H1 (cell line): Measurements from ENCODE around the gene CHST4.

Experiments
- CTCF ChIP-seq, 3 experiments: IDR thresholded peaks; 1 replicate in 2 of 3; 2 replicates in 1 of 3; pipeline versions ENCODE4 v1.5.1 to v1.6.1; 2011; ENCODE audit warnings: low read length in 3 of 3, mild to moderate bottlenecking in 3 of 3, inconsistent platforms in 2 of 3, low read depth in 1 of 3, moderate library complexity in 1 of 3; ENCODE audit not compliant: insufficient read depth in 1 of 3; ENCODE audit errors: control extremely low read depth in 1 of 3
- EP300 ChIP-seq, 2 experiments: IDR thresholded peaks; 1 replicate in 1 of 2; 2 replicates in 1 of 2; pipeline ENCODE4 v1.6.1; 2011 to 2012; ENCODE audit warnings: low read depth in 2 of 2, low read length in 2 of 2, mild to moderate bottlenecking in 2 of 2, borderline replicate concordance in 1 of 2, inconsistent platforms in 1 of 2, moderate library complexity in 1 of 2
- POLR2AphosphoS5 ChIP-seq: IDR thresholded peaks from 2 replicates; pipeline ENCODE4 v1.6.1; 2011; ENCODE audit warnings: low read depth, low read length
- YY1 ChIP-seq: IDR thresholded peaks from 2 replicates; pipeline ENCODE4 v1.6.1; 2011; ENCODE audit warnings: low read depth, mild to moderate bottlenecking, low read length

- TF ChIP-seq CTCF (IDR thresholded peaks at IDR 0.05; ENCODE audit: control extremely low read depth in 1 of 3, insufficient read depth in 1 of 3, low read depth in 1 of 3, low read length in 3 of 3) (peak; percentile 5 to 64 (median 57)), EP300 (IDR thresholded peaks at IDR 0.05; ENCODE audit: borderline replicate concordance in 1 of 2, low read depth in 2 of 2, low read length in 2 of 2) (no peak), POLR2AphosphoS5 (no peak), YY1 (no peak)
Measured at GRCh38 chr16:71552698-71553503, 26.7 kb downstream of the CHST4 start.
